H1 (cell line): ENCODE measurements around the gene LTF. TPM values are rescaled to one million over a fixed set of nuclear protein-coding genes. Genes with fewer than 3 reads are reported as not detected.

Experiments used
- CTCF ChIA-PET: fragments of 300-600 bp; sonication (Branson Sonifier 250); formaldehyde crosslinking; loops from one replicate; lab custom pipeline; 2021; ENCODE audit not compliant: partially characterized antibody; lab: Charles Lee
- POLR2A ChIA-PET: fragments of 300-600 bp; sonication (Branson Sonifier 250); formaldehyde crosslinking; loops from one replicate; lab custom pipeline; 2021; ENCODE audit warnings: inconsistent platforms; ENCODE audit not compliant: partially characterized antibody; lab: Charles Lee
- DNase-seq, 2 experiments: peaks; one replicate each; pipeline versions ENCODE4 v3.0.0 to v3.0.0-alpha.2; 2010 to 2022; ENCODE audit warnings: low spot score in 2 of 2, low read depth in 1 of 2, mixed read lengths in 1 of 2
- FAIRE-seq: peaks from 2 replicates; lab custom pipeline; 2011; peaks lifted over from hg19 to GRCh38; lab: Jason Lieb, UNC
- H2AFZ ChIP-seq: 2 replicates; pipeline ENCODE4 v1.8.1; 2012; ENCODE audit warnings: low read length, inconsistent platforms
- H2AK5ac ChIP-seq: 2 replicates; pipeline ENCODE4 v1.6.1; 2013; ENCODE audit warnings: low read depth, low read length
- H2BK120ac ChIP-seq: replicated peaks from 2 replicates; pipeline ENCODE3; 2013; ENCODE audit warnings: low read depth, low read length, inconsistent platforms
- H2BK12ac ChIP-seq: 2 replicates; pipeline ENCODE4 v1.6.1; 2013; ENCODE audit warnings: low read depth, low read length
- H2BK15ac ChIP-seq: 2 replicates; pipeline ENCODE4 v1.6.1; 2013; ENCODE audit warnings: low read length
- H2BK20ac ChIP-seq: 2 replicates; pipeline ENCODE4 v1.6.1; 2013; ENCODE audit warnings: low read length
- H2BK5ac ChIP-seq: 2 replicates; pipeline ENCODE4 v1.6.1; 2013; ENCODE audit warnings: low read depth, low read length
- H3K14ac ChIP-seq: 2 replicates; pipeline ENCODE4 v1.6.1; 2013; ENCODE audit warnings: inconsistent platforms; ENCODE audit not compliant: insufficient read length
- H3K18ac ChIP-seq: 2 replicates; pipeline ENCODE4 v1.6.1; 2013; ENCODE audit warnings: low read length; ENCODE audit errors: extremely low read depth
- H3K23ac ChIP-seq: 2 replicates; pipeline ENCODE4 v1.6.1; 2013; ENCODE audit warnings: inconsistent platforms; ENCODE audit not compliant: insufficient read length
- H3K23me2 ChIP-seq: 2 replicates; pipeline ENCODE4 v1.6.1; 2013; ENCODE audit warnings: low read depth, low read length
- H3K27ac ChIP-seq: 2 replicates; pipeline ENCODE4 v1.6.1; 2011; ENCODE audit warnings: low read depth, low read length, inconsistent platforms
- H3K27me3 ChIP-seq, 4 experiments: replicated peaks in 1 of 4; 1 replicate in 1 of 4; 2 replicates in 3 of 4; pipeline versions ENCODE4 v1.6.1 to v1.8.1; 2011 to 2013; ENCODE audit warnings: low read length in 3 of 4, mild to moderate bottlenecking in 3 of 4, inconsistent platforms in 2 of 4, mixed read lengths in 2 of 4, moderate library complexity in 1 of 4; ENCODE audit not compliant: control insufficient read depth in 3 of 4, insufficient read depth in 3 of 4; ENCODE audit errors: extremely low read depth in 1 of 4
- H3K36me3 ChIP-seq, 4 experiments: 2 replicates each; pipeline versions ENCODE4 v1.6.1 to v1.8.1; 2011 to 2013; ENCODE audit warnings: mild to moderate bottlenecking in 4 of 4, low read length in 3 of 4, moderate library complexity in 2 of 4, control low read depth in 1 of 4, inconsistent platforms in 1 of 4; ENCODE audit not compliant: insufficient read depth in 4 of 4, control insufficient read depth in 2 of 4
- H3K4ac ChIP-seq: replicated peaks from 2 replicates; pipeline ENCODE3; 2013; ENCODE audit warnings: low read length, low read depth, mixed read lengths, inconsistent platforms; ENCODE audit not compliant: insufficient read length
- H3K4me1 ChIP-seq, 4 experiments: replicated peaks in 1 of 4; 1 replicate in 1 of 4; 2 replicates in 3 of 4; pipeline versions ENCODE4 v1.6.1 to v1.8.1; 2011 to 2013; ENCODE audit warnings: low read length in 3 of 4, inconsistent platforms in 2 of 4, mixed read lengths in 1 of 4; ENCODE audit not compliant: insufficient read depth in 4 of 4, control insufficient read depth in 3 of 4
- H3K4me2 ChIP-seq, 2 experiments: 2 replicates each; pipeline versions ENCODE4 v1.6.1 to v1.8.1; 2011 to 2013; ENCODE audit warnings: low read depth in 2 of 2, low read length in 2 of 2, control low read depth in 1 of 2, inconsistent platforms in 1 of 2, mild to moderate bottlenecking in 1 of 2; ENCODE audit not compliant: insufficient read depth in 1 of 2
- H3K4me3 ChIP-seq, 4 experiments: fragments of 200-600, 300-600 bp in 1 of 4; sonication (generic), shearing (Covaris generic), sonication (Bioruptor Twin) in 1 of 4; 2 replicates each; pipeline versions ENCODE4 v1.5.1 to v1.8.1; 2011 to 2016; ENCODE audit warnings: low read length in 4 of 4, low read depth in 3 of 4, control low read depth in 2 of 4, inconsistent platforms in 2 of 4, mild to moderate bottlenecking in 2 of 4, mixed read lengths in 1 of 4, moderate library complexity in 1 of 4; ENCODE audit not compliant: insufficient read depth in 2 of 4; ENCODE audit errors: extremely low read depth in 1 of 4
- H3K56ac ChIP-seq: replicated peaks from 2 replicates; pipeline ENCODE3; 2013; ENCODE audit warnings: low read depth, mild to moderate bottlenecking, mixed read lengths, low read length, inconsistent platforms; ENCODE audit not compliant: insufficient read length
- H3K79me1 ChIP-seq: 2 replicates; pipeline ENCODE4 v1.6.1; 2013; ENCODE audit warnings: low read depth, low read length, control low read depth
- H3K79me2 ChIP-seq, 2 experiments: 2 replicates each; pipeline versions ENCODE4 v1.6.1 to v1.8.1; 2012 to 2013; ENCODE audit warnings: low read length in 2 of 2, mild to moderate bottlenecking in 2 of 2, inconsistent platforms in 1 of 2; ENCODE audit not compliant: insufficient read depth in 2 of 2, control insufficient read depth in 1 of 2
- H3K9ac ChIP-seq, 4 experiments: replicated peaks in 1 of 4; 1 replicate in 1 of 4; 2 replicates in 3 of 4; pipeline versions ENCODE4 v1.6.1 to v1.8.1; 2011 to 2013; ENCODE audit warnings: low read depth in 3 of 4, low read length in 3 of 4, control low read depth in 2 of 4, mild to moderate bottlenecking in 2 of 4, moderate library complexity in 2 of 4, inconsistent platforms in 1 of 4; ENCODE audit errors: extremely low read depth in 1 of 4
- H3K9me3 ChIP-seq, 2 experiments: 2 replicates each; pipeline versions ENCODE4 v1.6.1 to v1.8.1; 2012 to 2013; ENCODE audit warnings: mild to moderate bottlenecking in 2 of 2, moderate library complexity in 2 of 2, control low read depth in 1 of 2, inconsistent platforms in 1 of 2, low read depth in 1 of 2, low read length in 1 of 2, mixed read lengths in 1 of 2; ENCODE audit not compliant: insufficient read depth in 2 of 2
- H4K20me1 ChIP-seq, 2 experiments: replicated peaks in 1 of 2; 2 replicates each; pipeline versions ENCODE3 to v1.8.1; 2011 to 2013; ENCODE audit warnings: inconsistent platforms in 2 of 2, low read length in 2 of 2, mild to moderate bottlenecking in 1 of 2; ENCODE audit not compliant: insufficient read depth in 2 of 2, control insufficient read depth in 1 of 2
- H4K5ac ChIP-seq: 2 replicates; pipeline ENCODE4 v1.6.1; 2013; ENCODE audit warnings: low read length, low read depth, mixed read lengths, inconsistent platforms; ENCODE audit not compliant: insufficient read length
- H4K8ac ChIP-seq: 2 replicates; pipeline ENCODE4 v1.8.0; 2013; ENCODE audit warnings: mild to moderate bottlenecking, moderate library complexity, low read length, inconsistent platforms; ENCODE audit not compliant: insufficient read depth; ENCODE audit errors: extremely low read depth
- H4K91ac ChIP-seq: replicated peaks from 2 replicates; pipeline ENCODE3; 2013; ENCODE audit warnings: low read length, mixed read lengths, inconsistent platforms; ENCODE audit not compliant: insufficient read length
- CHD1 ChIP-seq: IDR thresholded peaks from 2 replicates; pipeline ENCODE4 v1.6.1; 2012; ENCODE audit warnings: low read depth, low read length, improper control_type of control experiment
- CREB1 ChIP-seq: IDR thresholded peaks from 2 replicates; pipeline ENCODE4 v1.6.1; 2012; ENCODE audit warnings: inconsistent platforms
- KDM4A ChIP-seq: IDR thresholded peaks from one replicate; pipeline ENCODE4 v1.7.1; 2012; ENCODE audit warnings: low read depth, mild to moderate bottlenecking, moderate library complexity, low read length, inconsistent platforms; ENCODE audit not compliant: severe bottlenecking
- POU5F1 ChIP-seq: IDR thresholded peaks from 2 replicates; pipeline ENCODE4 v1.6.1; 2011; ENCODE audit warnings: low read depth, mild to moderate bottlenecking, low read length, moderate library complexity
- SIRT6 ChIP-seq: IDR thresholded peaks from one replicate; pipeline ENCODE4 v1.7.1; 2012; ENCODE audit warnings: low read length, inconsistent platforms
- SP4 ChIP-seq: IDR thresholded peaks from 2 replicates; pipeline ENCODE4 v1.6.1; 2012; ENCODE audit warnings: low read length, inconsistent platforms
- WGBS, 2 experiments: shearing (Covaris generic) in 1 of 2; methylation state at CpG; one replicate each; pipeline versions ENCODE4 v1.1.6 to v1.1.7; 2013 to 2015; ENCODE audit warnings: low lambda C conversion rate in 2 of 2, mixed read lengths in 2 of 2, inconsistent platforms in 1 of 2, low coverage in 1 of 2, missing lambda C conversion rate in 1 of 2; ENCODE audit not compliant: insufficient replicate concordance in 2 of 2, insufficient coverage in 1 of 2, insufficient read length in 1 of 2; ENCODE audit errors: extremely low coverage in 1 of 2, missing lambda C conversion rate in 1 of 2; 5-methylcytosine and 5-hydroxymethylcytosine counted together
- long read RNA-seq, 2 experiments: library from RNA in 1 of 2; library from capped mRNA in 1 of 2; stranded (forward); transcript quantifications; one replicate each; pipeline ENCODE4 v2.0.0, GENCODE V29; 2021; ENCODE audit warnings: inconsistent platforms in 1 of 2
- polyA minus RNA-seq, 3 experiments: library from RNA; depleted of rRNA, polyadenylated mRNA; stranded (reverse); fragments of >200 nt; gene quantifications; 1 replicate in 2 of 3; 2 replicates in 1 of 3; pipeline ENCODE4 v1.2.3, GENCODE V29; 2011
- polyA plus RNA-seq, 7 experiments: library from polyadenylated mRNA; depleted of rRNA in 3 of 7; stranded (reverse) in 5 of 7; unstranded in 2 of 7; fragments of >200 nt in 5 of 7; fragments of 200-250 nt in 2 of 7; gene quantifications; 1 replicate in 5 of 7; 2 replicates in 1 of 7; 4 replicates in 1 of 7; pipeline versions ENCODE4 v1.2.1 to v1.2.3, GENCODE V29; 2011 to 2013; ENCODE audit warnings: missing spikeins in 2 of 7, mixed read lengths in 2 of 7
- total RNA-seq: library from RNA; stranded (reverse); fragmentation: NEBNext Ultra II Directional; extraction: Animal tissue kit (Norgen Biotek cat#: 25700); gene quantifications from 2 replicates; pipeline ENCODE4 v1.2.1, GENCODE V29; 2021
- TF ChIP-seq, protein P1 (sequence below): IDR thresholded peaks from 2 replicates; pipeline ENCODE4 v1.6.1; 2012; ENCODE audit warnings: inconsistent platforms

LTF gene
- total RNA-seq (0.80 and 0.99 TPM in 2 replicates), polyA plus RNA-seq (2011; rRNA removed) (0.23 and 0.36 TPM in 2 replicates), polyA minus RNA-seq (2011; rRNA and poly(A)+ RNA removed) (0.28 and 0.93 TPM in 2 replicates)
- polyA plus RNA-seq (2011; cell fraction: cytosol; rRNA removed) = 0.36 TPM
- polyA plus RNA-seq (2011; cell fraction: nucleus; rRNA removed) = 0.76 TPM
- polyA plus RNA-seq (2012, experiment 1 of 2) = 0.41 to 0.60 TPM (median 0.47 TPM) in 4 replicates
- polyA plus RNA-seq (2012, experiment 2 of 2) = 0.66 TPM
- 0.55 TPM for polyA plus RNA-seq (2013, experiment 1 of 2)
- 0.50 TPM for polyA plus RNA-seq (2013, experiment 2 of 2)
- 1.7 TPM for polyA minus RNA-seq (2011; cell fraction: cytosol; rRNA and poly(A)+ RNA removed)
- not detected for polyA minus RNA-seq (2011; cell fraction: nucleus; rRNA and poly(A)+ RNA removed)
- long read RNA-seq, experiment 1 = 0 reads
- long read RNA-seq, experiment 2 = 0 reads

DNA sequence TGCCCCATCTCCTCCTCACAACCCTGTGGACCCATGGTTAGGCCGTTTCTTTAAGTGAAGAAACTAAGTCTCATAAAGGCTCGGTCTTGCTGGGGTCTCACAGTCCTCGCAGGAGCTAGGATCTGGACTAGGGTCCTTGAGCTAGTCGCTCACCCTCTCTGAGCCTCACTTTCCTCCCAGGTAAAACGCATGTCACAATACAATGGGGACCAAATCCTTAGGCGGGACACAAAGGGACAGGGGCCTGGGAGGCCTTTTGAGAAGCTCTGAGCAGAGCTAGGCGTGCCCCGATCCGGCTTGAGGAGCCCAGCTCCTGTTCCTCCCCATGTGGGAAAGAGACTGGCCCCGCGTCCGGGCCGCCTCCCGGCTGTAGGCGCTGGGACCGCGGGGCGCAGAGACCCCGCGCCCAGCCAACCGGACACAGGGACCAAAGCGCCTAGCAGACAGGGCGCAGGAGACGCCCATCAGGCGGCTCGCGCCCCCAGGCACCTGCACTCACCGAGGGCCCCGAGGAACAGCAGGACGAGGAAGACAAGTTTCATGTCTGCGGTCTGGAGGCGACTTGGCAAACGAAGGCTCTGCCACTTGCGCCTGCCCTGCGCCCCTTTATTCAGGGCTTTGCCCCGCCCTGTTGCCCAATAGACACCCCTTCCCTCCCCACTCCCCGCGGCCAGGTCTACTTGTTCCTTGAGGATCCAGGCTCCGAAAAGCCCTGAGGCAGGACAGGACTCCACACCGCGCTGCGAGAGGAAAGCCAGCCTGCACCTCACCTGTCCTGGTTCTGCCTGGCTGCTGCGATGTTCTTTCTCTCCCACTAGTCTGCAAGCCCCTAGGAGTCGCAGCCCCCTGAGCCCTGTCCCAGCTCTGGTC lies at the start of gene LTF:
Gene LTF (minus strand): TSS at position 580 of the 870 bp plus-strand sequence. CDS start 38 bp downstream, at position 542.
- Histone ChIP-seq H3K18ac (peak within 1 kb of the TSS; percentile 53), H2AFZ (peak within 1 kb of the TSS; percentile 67), H3K23me2 (peaks cover 2% of the 10 kb centered on the region), H3K4ac (no peak within 1 kb of the TSS), H3K36me3 (no peaks in the 10 kb centered on the region), H4K91ac (no peak within 1 kb of the TSS), H4K8ac (peak within 1 kb of the TSS; percentile 58; the same call in 1 of the 2 replicates), H3K4me1 (peaks cover 0 to 6% (median 4%) of the 10 kb centered on the region in 4 experiments; a peak in 4 of 7 replicates), H2AK5ac (peak within 1 kb of the TSS; percentile 32), H4K5ac (no peak within 1 kb of the TSS), H3K9me3 (no peaks in the 10 kb centered on the region), H3K27ac (no peak within 1 kb of the TSS), H3K56ac (no peak within 1 kb of the TSS), H3K79me1 (no peaks in the 10 kb centered on the region), H3K4me3 (peak within 1 kb of the TSS; percentile 20 to 56 (median 39)), H3K79me2 (no peaks in the 10 kb centered on the region), H2BK5ac (no peak within 1 kb of the TSS), H3K27me3 (peaks cover 7 to 28% (median 24%) of the 10 kb centered on the region in 4 experiments), H3K4me2 (peak within 1 kb of the TSS; percentile 69 to 88), H3K23ac (no peak within 1 kb of the TSS), H2BK20ac (no peak within 1 kb of the TSS), H3K9ac (peak within 1 kb of the TSS in 1 of 4 experiments; percentile 21; a peak in 1 of 7 replicates), H3K14ac (no peak within 1 kb of the TSS), H4K20me1 (no peaks in the 10 kb centered on the region), H2BK12ac (peak within 1 kb of the TSS; percentile 45; the same call in 1 of the 2 replicates), H2BK120ac (no peak within 1 kb of the TSS), H2BK15ac (no peak within 1 kb of the TSS; the same call in 1 of the 2 replicates)
- ChIA-PET POLR2A (interaction anchor here (1.4 to 1.8 kb wide), 4 partner anchors 11 to 120 kb away, joined by 3 to 7 read pairs (median 3); no protein-coding TSS in a partner anchor), CTCF (interaction anchor here (0.6 to 4.3 kb wide), 11 partner anchors 11 to 386 kb away, joined by 3 to 40 read pairs (median 3); no protein-coding TSS in a partner anchor)
- no peak for FAIRE-seq
- 27% methylated on average over 44 of the region's 44 CpGs; no CpG with 5 or more reads in 1 of the 2 experiments for WGBS, 2 experiments
- DNase-seq = peak in 1 of 2 experiments; percentile 58
- TF ChIP-seq SP4 (no peak), POU5F1 (no peak), SIRT6 (no peak), CREB1 (no peak), CHD1 (no peak), KDM4A (peak; percentile 58)
- TF ChIP-seq, protein P1, sequence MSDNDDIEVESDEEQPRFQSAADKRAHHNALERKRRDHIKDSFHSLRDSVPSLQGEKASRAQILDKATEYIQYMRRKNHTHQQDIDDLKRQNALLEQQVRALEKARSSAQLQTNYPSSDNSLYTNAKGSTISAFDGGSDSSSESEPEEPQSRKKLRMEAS = no peak
